NB4 (cell line): Measurements from ENCODE around the gene ISYNA1.

ENCODE experiments used
- DNase-seq: peaks from one replicate; pipeline ENCODE4 v3.0.0; 2010; ENCODE audit warnings: low read depth
- H3K4me3 ChIP-seq: one replicate; pipeline ENCODE4 v1.5.1; 2011; ENCODE audit warnings: mild to moderate bottlenecking, low read depth, low read length, moderate library complexity
- CTCF ChIP-seq: IDR thresholded peaks from one replicate; pipeline ENCODE4 v1.5.1; 2012; ENCODE audit warnings: low read depth, low read length
- MYC ChIP-seq: IDR thresholded peaks from 2 replicates; pipeline ENCODE4 v1.6.1; 2011; ENCODE audit warnings: low read depth, low read length
- POLR2A ChIP-seq: IDR thresholded peaks from 2 replicates; pipeline ENCODE4 v1.6.1; 2011; ENCODE audit warnings: mild to moderate bottlenecking; ENCODE audit not compliant: insufficient read length; ENCODE audit errors: extremely low read depth
- TF ChIP-seq, protein P1 (sequence below): IDR thresholded peaks from 2 replicates; pipeline ENCODE4 v1.6.1; 2011; ENCODE audit warnings: low read depth, low read length

Gene ISYNA1

DNA sequence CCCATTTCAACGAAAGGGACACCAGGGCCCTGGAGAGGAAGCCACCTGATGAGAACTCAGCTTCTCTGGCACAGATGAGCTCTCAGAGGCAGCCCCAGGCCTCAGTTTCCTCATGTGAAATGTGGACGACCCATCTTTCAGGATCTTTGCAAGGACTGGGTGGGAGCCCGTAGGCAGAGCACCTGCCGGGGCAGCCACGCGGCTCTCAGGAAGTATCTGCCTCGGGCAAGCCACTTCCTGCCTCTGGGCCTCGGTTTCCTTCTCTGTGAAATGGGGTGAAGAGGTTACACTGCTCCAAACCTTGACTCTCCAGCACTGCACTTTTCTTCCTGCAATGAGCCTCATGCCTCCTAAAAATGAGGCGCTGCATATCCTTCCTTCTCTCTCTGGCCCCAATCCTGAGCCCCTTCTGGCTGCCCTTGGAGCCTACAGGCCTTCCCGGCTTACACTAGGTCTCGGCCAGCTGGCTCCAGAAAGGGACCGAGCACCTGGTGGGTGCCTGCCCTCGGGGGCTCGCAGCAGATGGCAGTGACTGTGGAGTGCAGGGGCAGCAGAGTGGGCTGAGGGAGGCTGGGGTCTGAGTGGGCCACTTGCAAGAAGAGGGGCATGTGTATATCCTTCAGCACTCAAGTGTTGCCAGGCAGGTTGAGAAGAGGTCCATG lies 15.3 kb downstream of the ISYNA1 start:
- no peak for TF ChIP-seq MYC
- H3K4me3 ChIP-seq: no peak overlapping the region
- no peak for DNase-seq

- H3K4me3 ChIP-seq: no peak overlapping the region
- DNase-seq: no peak
- TF ChIP-seq POLR2A (no peak), CTCF (no peak)
Observed at GRCh38 chr19:18421371-18421959, 16.5 kb downstream of the ISYNA1 start.

DNA sequence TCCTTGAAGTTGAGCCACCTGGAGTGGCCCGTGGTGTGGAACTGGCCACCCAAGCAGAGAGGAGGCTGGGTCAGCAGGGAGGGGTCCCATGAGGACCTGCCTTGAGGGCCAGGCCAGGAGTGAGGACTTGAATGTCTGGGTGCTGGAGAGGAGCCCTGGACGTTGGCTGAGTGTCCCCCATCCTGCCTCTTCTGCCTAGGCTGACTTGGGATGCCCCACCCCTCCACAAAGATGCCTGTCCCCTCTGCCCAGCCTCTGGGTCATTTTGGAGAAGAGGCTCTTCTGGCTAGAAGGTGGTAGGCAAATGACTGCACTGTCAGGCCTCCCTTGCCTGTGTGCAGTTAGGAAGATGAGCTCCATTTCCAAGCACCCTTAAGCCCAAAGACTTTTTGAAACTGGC lies 17.0 kb downstream of the ISYNA1 start:
- TF ChIP-seq, protein P1, sequence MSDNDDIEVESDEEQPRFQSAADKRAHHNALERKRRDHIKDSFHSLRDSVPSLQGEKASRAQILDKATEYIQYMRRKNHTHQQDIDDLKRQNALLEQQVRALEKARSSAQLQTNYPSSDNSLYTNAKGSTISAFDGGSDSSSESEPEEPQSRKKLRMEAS: no peak
- H3K4me3 ChIP-seq: no peak overlapping the region
- no peak for DNase-seq

DNA sequence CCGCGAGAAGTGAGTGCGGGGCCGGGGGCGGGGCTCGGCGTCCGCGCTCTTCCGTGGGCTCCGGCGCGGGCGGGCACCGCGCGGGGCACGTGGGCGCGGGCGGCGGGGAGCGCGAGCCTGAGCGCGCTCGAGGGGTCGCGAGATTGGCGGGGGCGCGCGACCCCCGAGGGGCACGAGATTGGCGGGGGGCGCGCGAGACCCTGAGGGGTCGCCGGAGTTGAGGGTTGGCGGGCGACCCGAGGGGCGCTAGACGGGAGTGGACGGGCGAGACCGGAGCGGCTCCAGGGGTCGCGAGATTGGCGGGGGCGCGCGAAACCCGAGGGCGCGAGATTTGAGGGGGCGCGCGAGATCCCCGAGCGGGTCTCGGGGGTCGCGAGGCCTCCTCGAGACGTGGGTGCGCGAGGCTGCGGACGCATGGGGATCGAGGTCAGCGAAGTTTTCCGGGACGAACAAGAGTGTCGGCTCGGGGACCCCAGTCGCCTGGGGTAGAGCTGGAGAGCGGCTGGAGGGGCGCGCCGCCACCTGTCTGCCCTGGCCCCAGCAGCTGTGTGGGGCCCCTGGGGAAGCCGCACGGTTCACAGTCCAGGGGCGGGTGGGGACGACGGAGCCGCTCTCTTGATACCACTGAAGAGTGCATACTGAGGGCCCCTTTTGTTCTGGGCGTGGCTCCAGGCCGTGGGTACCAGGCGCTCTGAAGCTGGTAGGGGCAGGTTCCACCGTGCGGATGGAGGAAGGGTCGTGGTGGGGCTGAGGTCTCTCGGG lies 18.1 kb downstream of the ISYNA1 start:
- peak overlapping the region; percentile 44 for H3K4me3 ChIP-seq
- TF ChIP-seq CTCF: no peak
- no peak for TF ChIP-seq MYC
- no peak for TF ChIP-seq POLR2A
- TF ChIP-seq, protein P1: no peak
- peak; percentile 55 for DNase-seq

DNA sequence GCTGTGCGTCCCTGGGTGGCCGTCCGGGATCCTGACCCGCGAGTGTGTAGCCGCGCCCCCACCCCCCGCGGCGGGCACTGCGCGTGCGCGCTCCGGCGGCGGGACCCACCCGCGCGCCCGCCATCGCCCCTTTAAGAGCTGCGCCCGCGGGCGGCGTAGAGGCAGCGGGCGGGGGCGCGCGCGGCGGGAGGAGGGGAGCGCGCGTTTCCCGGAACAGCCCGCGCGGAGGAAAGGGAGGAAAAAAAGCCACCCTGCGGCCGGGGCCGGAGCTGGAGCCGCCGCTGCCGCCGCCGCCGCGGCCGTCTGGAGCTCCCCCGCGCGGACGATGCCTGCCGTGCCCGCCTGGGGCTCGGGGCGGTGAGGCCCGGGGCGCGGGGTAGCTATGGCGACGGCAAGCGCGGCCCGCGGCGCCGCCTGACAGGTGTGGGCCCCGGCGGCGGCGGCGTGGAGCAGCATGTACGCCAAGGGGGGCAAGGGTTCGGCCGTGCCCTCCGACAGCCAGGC lies 18.7 kb downstream of the ISYNA1 start, which contains the start of gene SSBP4:
TSS of gene SSBP4 (plus strand) at position 204 of the 504 bp plus-strand sequence. CDS start at position 455, 251 bp downstream.
- peak; percentile 84 for DNase-seq
- TF ChIP-seq POLR2A (no peak), MYC (no peak; the same call in 1 of the 2 replicates)
- TF ChIP-seq, protein P1: no peak; the same call in 1 of the 2 replicates
- H3K4me3 ChIP-seq: peak within 1 kb of the TSS; percentile 44

GRCh38 chr19:18418483-18419194 lies 19.3 kb downstream of the ISYNA1 start:
- TF ChIP-seq CTCF (no peak), POLR2A (no peak), MYC (no peak)
- TF ChIP-seq, protein P1: no peak
- peak; percentile 45 for DNase-seq
- H3K4me3 ChIP-seq: peak overlapping the region; percentile 28

GRCh38 chr19:18418029-18418482 lies 19.9 kb downstream of the ISYNA1 start:
- TF ChIP-seq POLR2A (no peak), MYC (peak; percentile 4; the same call in 1 of the 2 replicates)
- TF ChIP-seq, protein P1: peak; percentile 57
- H3K4me3 ChIP-seq: no peak overlapping the region
- DNase-seq: no peak
